Measurements from ENCODE around the gene LETM1. TPM values are rescaled to one million over a fixed set of nuclear protein-coding genes. Genes with fewer than 3 reads are reported as not detected.

The LETM1 gene
- total RNA-seq, 1 experiment from 2014 or later: 63.9 TPM

- POLR2A ChIA-PET: no interaction called here
- H3K36me3 Mint-ChIP-seq (ENCODE audit: insufficient read depth, unreplicated experiment): peaks cover 73% of the 10 kb centered on the region
- CTCF ChIA-PET: no interaction called here
- Histone ChIP-seq H3K4me3 (ENCODE audit: low read depth, low read length) (no peak overlapping the region), H3K4me1 (peaks cover 11% of the 10 kb centered on the region), H3K27me3 (replicated peaks; ENCODE audit: control insufficient read depth, insufficient read depth, low read length) (no peaks in the 10 kb centered on the region), H3K36me3 (ENCODE audit: control insufficient read depth, insufficient read depth, low read length) (peaks cover 2% of the 10 kb centered on the region), H3K9me3 (no peaks in the 10 kb centered on the region)
- H3K4me1 Mint-ChIP-seq (ENCODE audit: low read depth, unreplicated experiment): no peaks in the 10 kb centered on the region
- H3K27ac Mint-ChIP-seq (ENCODE audit: unreplicated experiment): no peak overlapping the region
- no TSS peak for BruUV-seq (replicated peaks)
- intact Hi-C loops (cut with micrococcal nuclease; ENCODE audit: unreplicated experiment): no loop called here
- no peaks in the 10 kb centered on the region for H3K9me3 Mint-ChIP-seq (ENCODE audit: unreplicated experiment)
- DNase-seq: no peak
- H3K27me3 Mint-ChIP-seq (ENCODE audit: insufficient read depth, unreplicated experiment): no peaks in the 10 kb centered on the region
- no peak for TF ChIP-seq CTCF (IDR thresholded peaks at IDR 0.05; ENCODE audit: insufficient read depth in 1 of 2, low read depth in 1 of 2, low read length in 1 of 2, severe bottlenecking in 1 of 2, unreplicated experiment in 1 of 2)
- H3K4me3 Mint-ChIP-seq (ENCODE audit: unreplicated experiment): no peak overlapping the region
Observed at GRCh38 chr4:1804638-1805492, 51.1 kb downstream of the LETM1 start.

- CTCF ChIA-PET: no interaction called here
- POLR2A ChIA-PET: no interaction called here
Observed at GRCh38 chr4:1803523-1804423, 52.2 kb downstream of the LETM1 start.

More at GRCh38 chr4:1803523-1804423, 52.2 kb downstream of the LETM1 start:
- Mint-ChIP-seq H3K27me3 (ENCODE audit: insufficient read depth, unreplicated experiment) (no peaks in the 10 kb centered on the region), H3K36me3 (ENCODE audit: insufficient read depth, unreplicated experiment) (peaks cover 80% of the 10 kb centered on the region), H3K4me1 (ENCODE audit: low read depth, unreplicated experiment) (no peaks in the 10 kb centered on the region), H3K9me3 (ENCODE audit: unreplicated experiment) (no peaks in the 10 kb centered on the region), H3K27ac (ENCODE audit: unreplicated experiment) (no peak overlapping the region), H3K4me3 (ENCODE audit: unreplicated experiment) (no peak overlapping the region)
- H3K27me3 ChIP-seq (replicated peaks; ENCODE audit: control insufficient read depth, insufficient read depth, low read length): no peaks in the 10 kb centered on the region
- no peak for DNase-seq
- intact Hi-C loops (cut with micrococcal nuclease; ENCODE audit: unreplicated experiment): no loop called here
- no peaks in the 10 kb centered on the region for H3K9me3 ChIP-seq
- no TSS peak for BruUV-seq (replicated peaks)
- TF ChIP-seq CTCF (IDR thresholded peaks at IDR 0.05; ENCODE audit: insufficient read depth in 1 of 2, low read depth in 1 of 2, low read length in 1 of 2, severe bottlenecking in 1 of 2, unreplicated experiment in 1 of 2): no peak
- no peak overlapping the region for H3K4me3 ChIP-seq (ENCODE audit: low read depth, low read length)
- peaks cover 7% of the 10 kb centered on the region for H3K4me1 ChIP-seq
- H3K36me3 ChIP-seq (ENCODE audit: control insufficient read depth, insufficient read depth, low read length): peaks cover 2% of the 10 kb centered on the region
